ENCODE data around the gene FER.

GRCh38 chr5:109006129-109006528 lies 258.4 kb downstream of the FER start:
- TF ChIP-seq POLR2AphosphoS5 (IDR thresholded peaks at IDR 0.05), result no peak
- no peak for TF ChIP-seq CTCF (IDR thresholded peaks at IDR 0.05)
- no peak for TF ChIP-seq EP300 (IDR thresholded peaks at IDR 0.05)
- no peak for TF ChIP-seq POLR2A (IDR thresholded peaks at IDR 0.05)
